ENCODE measurements around the gene POU2AF2. TPM values are rescaled to one million over a fixed set of nuclear protein-coding genes. Genes with fewer than 3 reads are reported as not detected.
"Not testable (repeated sequence)": the region's sequence is repeated elsewhere in the genome, so short reads cannot be mapped to it uniquely, and the experiment has no call there.

POU2AF2 gene
- total RNA-seq, 4 donors from 2014 or later, result 0.36 to 0.86 (median 0.51) TPM; not detected in 1

DNA sequence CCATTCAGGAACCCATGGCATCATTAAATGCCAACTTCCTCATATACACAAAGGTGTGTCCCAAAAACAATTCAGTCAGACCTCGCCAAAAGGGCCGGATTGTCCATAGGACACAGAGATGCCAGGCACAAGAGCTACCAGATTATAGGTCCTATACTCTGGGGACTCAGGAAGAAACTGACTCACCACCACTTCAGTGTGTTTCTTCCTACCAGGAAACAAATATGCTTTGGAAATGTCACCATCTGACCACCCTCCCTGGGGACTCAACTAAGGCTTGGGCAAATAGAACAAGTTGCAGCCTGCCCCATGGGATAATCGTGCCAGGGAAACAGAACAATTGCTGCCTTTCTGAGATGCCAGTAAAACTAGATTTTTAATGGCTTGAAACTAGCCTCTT is 64.6 kb downstream of the POU2AF2 start:
- TF ChIP-seq POLR2A (IDR thresholded peaks at IDR 0.05), result no peak
- TF ChIP-seq, protein P1, sequence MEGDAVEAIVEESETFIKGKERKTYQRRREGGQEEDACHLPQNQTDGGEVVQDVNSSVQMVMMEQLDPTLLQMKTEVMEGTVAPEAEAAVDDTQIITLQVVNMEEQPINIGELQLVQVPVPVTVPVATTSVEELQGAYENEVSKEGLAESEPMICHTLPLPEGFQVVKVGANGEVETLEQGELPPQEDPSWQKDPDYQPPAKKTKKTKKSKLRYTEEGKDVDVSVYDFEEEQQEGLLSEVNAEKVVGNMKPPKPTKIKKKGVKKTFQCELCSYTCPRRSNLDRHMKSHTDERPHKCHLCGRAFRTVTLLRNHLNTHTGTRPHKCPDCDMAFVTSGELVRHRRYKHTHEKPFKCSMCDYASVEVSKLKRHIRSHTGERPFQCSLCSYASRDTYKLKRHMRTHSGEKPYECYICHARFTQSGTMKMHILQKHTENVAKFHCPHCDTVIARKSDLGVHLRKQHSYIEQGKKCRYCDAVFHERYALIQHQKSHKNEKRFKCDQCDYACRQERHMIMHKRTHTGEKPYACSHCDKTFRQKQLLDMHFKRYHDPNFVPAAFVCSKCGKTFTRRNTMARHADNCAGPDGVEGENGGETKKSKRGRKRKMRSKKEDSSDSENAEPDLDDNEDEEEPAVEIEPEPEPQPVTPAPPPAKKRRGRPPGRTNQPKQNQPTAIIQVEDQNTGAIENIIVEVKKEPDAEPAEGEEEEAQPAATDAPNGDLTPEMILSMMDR (IDR thresholded peaks at IDR 0.05 in 4 of 5, conservative IDR thresholded peaks at IDR 0.05 in 1 of 5), result no peak
- H3K27me3 ChIP-seq, result no peaks in the 10 kb centered on the region
- no peaks in the 10 kb centered on the region for H3K36me3 ChIP-seq
- H3K9me3 ChIP-seq, result no peaks in the 10 kb centered on the region
- DNase-seq (no peak), ATAC-seq (no peak)
- intact Hi-C loops (cut with DNase I; ENCODE audit: low total_unique reads) (no loop called here), in situ Hi-C loops (cut with MboI; ENCODE audit: low sequenced_read_pairs in 4 of 4) (no loop called here)
- peaks cover 0 to 3% of the 10 kb centered on the region in 2 donors for H3K4me1 ChIP-seq
- H3K27ac ChIP-seq, result no peak overlapping the region
- H3K4me3 ChIP-seq, result no peak overlapping the region

DNA sequence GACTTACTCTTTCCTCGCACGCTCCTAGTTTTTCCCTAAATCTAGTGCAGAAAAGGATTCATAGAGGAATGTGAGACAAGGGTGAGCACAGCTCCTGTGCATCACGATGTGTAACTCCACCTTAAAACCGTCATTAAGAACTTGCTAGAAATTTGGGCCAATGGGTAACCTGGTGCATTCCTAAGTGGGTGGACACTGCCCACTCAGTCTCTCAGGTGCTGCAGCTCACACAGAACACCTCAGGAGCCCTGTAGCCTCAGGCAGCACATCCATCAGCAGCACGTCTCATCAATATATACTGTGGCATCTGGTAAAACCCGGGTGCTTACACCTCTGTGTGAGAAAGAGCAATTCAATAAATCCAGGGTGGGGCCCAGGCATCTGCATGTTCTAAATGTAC is 65.2 kb downstream of the POU2AF2 start:
- ATAC-seq (no peak), DNase-seq (no peak)
- in situ Hi-C loops (cut with MboI; ENCODE audit: low sequenced_read_pairs in 4 of 4), result no loop called here
- H3K4me1 ChIP-seq, result peaks cover 0 to 3% of the 10 kb centered on the region in 2 donors
- H3K9me3 ChIP-seq, result no peaks in the 10 kb centered on the region
- TF ChIP-seq, protein P1 (IDR thresholded peaks at IDR 0.05 in 4 of 5, conservative IDR thresholded peaks at IDR 0.05 in 1 of 5), result no peak
- no peak for TF ChIP-seq POLR2A (IDR thresholded peaks at IDR 0.05)
- H3K4me3 ChIP-seq, result no peak overlapping the region
- H3K27ac ChIP-seq, result no peak overlapping the region
- H3K36me3 ChIP-seq, result no peaks in the 10 kb centered on the region
- no peaks in the 10 kb centered on the region for H3K27me3 ChIP-seq
- intact Hi-C loops (cut with DNase I; ENCODE audit: low total_unique reads), result no loop called here

DNA sequence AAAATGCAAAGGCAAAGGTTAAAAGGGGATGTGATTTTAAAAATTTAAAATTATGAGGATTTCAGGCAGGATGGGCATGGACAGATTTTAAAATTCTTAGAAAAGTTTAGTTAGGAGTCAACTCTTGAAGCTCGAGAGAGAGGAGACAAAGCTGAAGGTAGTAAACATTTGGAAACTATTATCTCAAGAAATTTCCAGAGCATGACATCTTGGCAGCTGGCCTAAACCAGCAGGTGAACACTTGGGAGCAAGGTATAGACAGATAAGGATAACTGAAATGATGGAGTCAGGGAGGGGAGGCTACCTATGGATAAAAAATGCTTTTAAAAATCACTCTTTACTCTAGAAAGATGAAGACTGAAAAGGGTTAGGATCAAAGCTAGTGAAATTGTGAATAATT is 66.6 kb downstream of the POU2AF2 start:
- in situ Hi-C loops (cut with MboI; ENCODE audit: low sequenced_read_pairs in 4 of 4) (no loop called here), intact Hi-C loops (cut with DNase I; ENCODE audit: low total_unique reads) (no loop called here)
- no peak overlapping the region for H3K27ac ChIP-seq
- H3K27me3 ChIP-seq, result no peaks in the 10 kb centered on the region
- no peaks in the 10 kb centered on the region for H3K9me3 ChIP-seq
- DNase-seq, result no peak
- H3K4me3 ChIP-seq, result no peak overlapping the region
- ATAC-seq, result no peak
- H3K4me1 ChIP-seq, result peaks cover 0 to 3% of the 10 kb centered on the region in 2 donors
- TF ChIP-seq, protein P1 (IDR thresholded peaks at IDR 0.05 in 4 of 5, conservative IDR thresholded peaks at IDR 0.05 in 1 of 5), result no peak
- no peak for TF ChIP-seq POLR2A (IDR thresholded peaks at IDR 0.05)
- no peaks in the 10 kb centered on the region for H3K36me3 ChIP-seq

DNA sequence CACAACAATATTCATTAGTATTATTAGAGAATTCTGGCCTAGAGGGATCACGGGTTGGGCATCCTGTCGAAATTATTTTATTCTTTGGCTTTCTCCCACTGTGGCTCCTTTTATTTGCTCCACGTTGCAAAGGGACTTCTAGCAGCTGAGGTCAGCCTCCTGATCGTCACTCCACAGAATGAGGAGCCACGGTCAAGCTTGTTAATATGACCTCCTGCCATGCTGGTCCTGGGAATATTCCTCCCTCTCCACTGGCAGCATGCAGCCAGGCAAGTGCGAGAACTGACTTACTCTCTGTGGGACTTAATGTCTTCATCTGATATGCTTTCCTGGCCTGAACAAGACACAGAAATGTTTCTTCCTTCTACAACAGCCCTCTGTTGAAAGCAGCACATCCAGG is 73.8 kb downstream of the POU2AF2 start:
- no peaks in the 10 kb centered on the region for H3K4me1 ChIP-seq
- in situ Hi-C loops (cut with MboI; ENCODE audit: low sequenced_read_pairs in 4 of 4) (no loop called here), intact Hi-C loops (cut with DNase I; ENCODE audit: low total_unique reads) (no loop called here)
- H3K27me3 ChIP-seq, result no peaks in the 10 kb centered on the region
- no peaks in the 10 kb centered on the region for H3K9me3 ChIP-seq
- TF ChIP-seq POLR2A (IDR thresholded peaks at IDR 0.05), result no peak
- TF ChIP-seq, protein P1 (IDR thresholded peaks at IDR 0.05 in 4 of 5, conservative IDR thresholded peaks at IDR 0.05 in 1 of 5), result no peak
- no peak overlapping the region for H3K4me3 ChIP-seq
- no peak for DNase-seq
- no peak for ATAC-seq
- no peaks in the 10 kb centered on the region for H3K36me3 ChIP-seq
- H3K27ac ChIP-seq, result no peak overlapping the region

DNA sequence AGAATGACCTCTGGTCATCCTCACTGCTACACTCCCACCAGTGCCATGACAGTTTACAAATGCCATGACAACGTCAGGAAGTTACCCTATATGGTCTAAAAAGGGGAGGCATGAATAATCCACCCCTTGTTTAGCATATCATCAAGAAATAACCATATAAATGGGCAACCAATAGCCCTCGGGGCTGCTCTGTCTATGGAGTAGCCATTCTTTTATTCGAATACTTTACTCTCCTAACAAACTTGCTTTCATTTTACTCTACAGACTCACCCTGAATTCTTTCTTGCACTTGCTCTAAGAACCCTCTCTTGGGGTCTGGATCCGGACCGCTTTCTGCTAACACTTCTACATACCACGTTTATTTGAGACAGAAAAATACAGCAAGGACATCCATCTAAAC is 74.7 kb downstream of the POU2AF2 start:
- in situ Hi-C loops (cut with MboI; ENCODE audit: low sequenced_read_pairs in 4 of 4); intact Hi-C loops (cut with DNase I; ENCODE audit: low total_unique reads); H3K27ac ChIP-seq: not testable (repeated sequence)

More for the DNA sequence above, 74.7 kb downstream of the POU2AF2 start:
- H3K27me3 ChIP-seq, H3K4me1 ChIP-seq, DNase-seq, H3K36me3 ChIP-seq, H3K9me3 ChIP-seq, ATAC-seq, H3K4me3 ChIP-seq: not testable (repeated sequence)

Measured in gastrocnemius medialis (tissue), 4 donors.